Right atrium auricular region (tissue), 2 donors: Measurements from ENCODE around the gene ADAM33. TPM values are rescaled to one million over a fixed set of nuclear protein-coding genes. Genes with fewer than 3 reads are reported as not detected.

Experiments used
- DNase-seq: peaks from one replicate; pipeline ENCODE4 v3.0.0-alpha.2; 2019; ENCODE audit warnings: low spot score
- H3K27ac ChIP-seq, 2 donors: fragments of 200-600 bp; sonication (generic); 1 replicate in 1 of 2; 2 replicates in 1 of 2; pipeline ENCODE4 v1.5.1; 2016 to 2019
- H3K27me3 ChIP-seq, 2 donors: fragments of 200-600 bp; sonication (generic); one replicate each; pipeline versions ENCODE4 v1.5.1 to v1.6.0; 2017 to 2019
- H3K36me3 ChIP-seq: fragments of 200-600 bp; sonication (generic); one replicate; pipeline ENCODE4 v1.5.1; 2016
- H3K4me1 ChIP-seq, 2 donors: fragments of 200-600 bp; sonication (generic); one replicate each; pipeline versions ENCODE4 v1.5.1 to v1.6.0; 2017 to 2019
- H3K4me3 ChIP-seq, 2 donors: fragments of 200-600 bp; sonication (generic); 1 replicate in 1 of 2; 2 replicates in 1 of 2; pipeline ENCODE4 v1.5.1; 2017 to 2019; ENCODE audit warnings: mild to moderate bottlenecking in 1 of 2, moderate library complexity in 1 of 2
- H3K9me3 ChIP-seq, 2 donors: fragments of 200-600 bp; sonication (generic); one replicate each; pipeline ENCODE4 v1.5.1; 2019
- CTCF ChIP-seq, 2 donors: fragments of 200-600 bp; sonication (generic); IDR thresholded peaks; one replicate each; pipeline ENCODE4 v1.5.1; 2019; ENCODE audit warnings: antibody characterized with exemption in 2 of 2
- total RNA-seq, 2 donors: library from RNA; depleted of rRNA; stranded (reverse); fragments of >200 nt; gene quantifications; one replicate each; pipeline ENCODE4 v1.1.0, GENCODE V29; 2016

ADAM33 gene
- total RNA-seq, 2 donors from 2014 or later = 9.7 to 13.8 TPM

- DNase-seq = no peak
- no peak for TF ChIP-seq CTCF (IDR thresholded peaks at IDR 0.05)
- H3K27ac ChIP-seq = no peak overlapping the region
- H3K4me1 ChIP-seq = peaks cover 0 to 10% of the 10 kb centered on the region in 2 donors
- no peaks in the 10 kb centered on the region for H3K36me3 ChIP-seq
- peaks cover 0 to 14% of the 10 kb centered on the region in 2 donors for H3K27me3 ChIP-seq
- no peaks in the 10 kb centered on the region for H3K9me3 ChIP-seq
- H3K4me3 ChIP-seq = no peak overlapping the region
Observed at GRCh38 chr20:3659492-3660261, 22.1 kb downstream of the ADAM33 start.

DNA sequence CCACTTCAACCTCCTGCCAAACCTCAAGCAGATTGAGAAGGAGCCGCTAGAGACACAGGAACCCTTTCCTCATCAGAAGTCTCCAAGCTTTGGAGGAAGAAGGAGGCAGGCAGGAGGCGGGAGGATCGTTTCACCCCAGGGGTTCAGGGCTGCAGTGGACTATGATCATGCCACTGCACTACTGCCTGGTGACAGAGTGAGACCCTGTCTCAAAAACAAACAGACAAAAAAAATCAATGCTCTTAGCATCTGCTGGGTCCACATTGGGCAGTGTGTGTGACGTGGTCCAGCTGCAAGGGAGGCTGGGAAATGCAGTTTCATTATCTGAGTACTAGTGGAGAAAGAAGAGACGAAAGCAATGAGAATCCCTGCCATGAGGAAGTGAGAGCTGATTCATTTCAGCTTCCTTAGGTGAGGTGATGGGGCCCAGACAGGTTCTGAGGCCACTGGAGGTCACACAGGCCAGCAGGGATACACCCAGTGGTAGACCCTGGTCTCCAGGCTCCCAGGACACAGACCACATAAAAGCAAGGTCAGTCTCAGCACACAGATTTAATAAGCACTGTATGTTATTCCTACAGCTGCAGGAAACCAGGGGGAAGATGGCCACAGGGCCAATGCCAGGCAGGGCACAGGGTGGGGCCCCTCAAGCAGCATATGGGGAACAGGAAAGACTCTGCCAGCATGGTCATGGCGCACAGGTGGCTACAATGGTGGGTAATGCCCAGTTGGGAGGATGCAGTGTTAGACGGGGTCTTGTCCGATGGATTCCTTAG, 22.9 kb downstream of the ADAM33 start:
- no peak overlapping the region for H3K4me3 ChIP-seq

GRCh38 chr20:3658019-3658715, 23.6 kb downstream of the ADAM33 start:
- H3K9me3 ChIP-seq = no peaks in the 10 kb centered on the region
- peaks cover 0 to 14% of the 10 kb centered on the region in 2 donors for H3K27me3 ChIP-seq
- no peak overlapping the region for H3K27ac ChIP-seq
- no peak for TF ChIP-seq CTCF (IDR thresholded peaks at IDR 0.05)
- peaks cover 0 to 10% of the 10 kb centered on the region in 2 donors for H3K4me1 ChIP-seq
- no peak for DNase-seq
- no peak overlapping the region for H3K4me3 ChIP-seq
- H3K36me3 ChIP-seq = no peaks in the 10 kb centered on the region

More for the DNA sequence above, 22.9 kb downstream of the ADAM33 start:
- Histone ChIP-seq H3K27me3 (peaks cover 0 to 14% of the 10 kb centered on the region in 2 donors), H3K27ac (no peak overlapping the region), H3K9me3 (no peaks in the 10 kb centered on the region), H3K4me1 (peaks cover 0 to 10% of the 10 kb centered on the region in 2 donors), H3K36me3 (no peaks in the 10 kb centered on the region)
- DNase-seq = no peak
- no peak for TF ChIP-seq CTCF (IDR thresholded peaks at IDR 0.05)

GRCh38 chr20:3655131-3655405, 26.7 kb downstream of the ADAM33 start:
- DNase-seq = no peak
- TF ChIP-seq CTCF (IDR thresholded peaks at IDR 0.05) = no peak

DNA sequence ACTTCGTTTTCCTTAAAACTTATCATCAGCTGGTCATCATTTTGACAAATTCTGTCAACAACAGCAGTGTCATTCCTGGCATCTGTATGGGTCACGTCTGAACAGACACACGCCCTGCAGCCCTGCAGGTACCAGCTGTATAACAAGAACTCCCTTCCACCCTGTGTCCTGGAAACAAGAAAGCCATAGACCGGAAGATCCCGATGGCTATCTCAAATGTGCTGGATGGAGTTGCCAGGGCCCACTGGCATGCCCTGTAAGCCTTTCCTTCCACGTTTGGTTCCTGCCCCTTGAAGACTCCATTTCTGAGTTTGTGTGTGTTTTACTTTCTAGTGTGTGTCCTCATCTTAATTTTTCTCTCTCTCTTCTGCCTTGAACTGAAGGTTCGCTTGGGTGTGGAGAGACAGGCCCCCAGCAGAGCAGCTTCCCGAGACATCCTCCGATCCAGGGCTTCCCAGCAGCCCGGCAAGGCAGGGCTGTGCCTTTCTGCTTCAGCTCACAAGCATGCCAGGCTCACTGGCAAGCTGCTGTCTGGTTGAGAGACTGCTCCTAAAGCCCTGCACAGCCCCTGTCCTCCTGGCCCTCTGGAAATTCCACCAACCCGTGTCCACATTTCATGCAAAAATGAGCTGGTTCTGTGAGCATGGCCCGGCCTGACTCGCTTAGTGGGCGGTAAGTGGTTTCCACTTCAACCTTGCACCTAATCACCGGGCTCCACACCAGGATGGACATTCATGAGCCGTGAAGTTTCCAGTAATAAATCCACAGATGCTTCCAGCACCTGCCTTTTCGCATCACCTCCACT, 27.3 kb downstream of the ADAM33 start:
- Histone ChIP-seq H3K27ac (no peak overlapping the region), H3K4me3 (no peak overlapping the region), H3K36me3 (peaks cover 7% of the 10 kb centered on the region), H3K27me3 (no peaks in the 10 kb centered on the region), H3K9me3 (no peaks in the 10 kb centered on the region), H3K4me1 (no peaks in the 10 kb centered on the region)
- no peak for DNase-seq
- TF ChIP-seq CTCF (IDR thresholded peaks at IDR 0.05) = no peak

More at GRCh38 chr20:3655131-3655405, 26.7 kb downstream of the ADAM33 start:
- Histone ChIP-seq H3K36me3 (peaks cover 3% of the 10 kb centered on the region), H3K4me1 (no peaks in the 10 kb centered on the region), H3K27me3 (peaks cover 0 to 2% of the 10 kb centered on the region in 2 donors), H3K9me3 (no peaks in the 10 kb centered on the region), H3K27ac (no peak overlapping the region), H3K4me3 (no peak overlapping the region)
